GM12878 (cell line): ENCODE data around the gene DCAF17. TPM values are rescaled to one million over a fixed set of nuclear protein-coding genes. Genes with fewer than 3 reads are reported as not detected.

Experiments used
- ATF7 ChIP-seq: fragments of 450-650 bp; IDR thresholded peaks from 2 replicates; pipeline ENCODE4 v1.6.1; 2016; ENCODE audit warnings: low read depth, mild to moderate bottlenecking
- BCL3 ChIP-seq: IDR thresholded peaks from 2 replicates; pipeline ENCODE4 v1.6.1; 2011; ENCODE audit warnings: borderline replicate concordance, low read depth, mild to moderate bottlenecking, moderate library complexity, low read length; ENCODE audit not compliant: insufficient read depth, poor library complexity, severe bottlenecking
- BHLHE40 ChIP-seq, 2 experiments: fragments of 450-650 bp in 1 of 2; IDR thresholded peaks; 2 replicates each; pipeline ENCODE4 v1.6.1; 2011 to 2017; ENCODE audit warnings: low read depth in 2 of 2, borderline replicate concordance in 1 of 2, improper control_type of control experiment in 1 of 2, low read length in 1 of 2, mild to moderate bottlenecking in 1 of 2
- CHD1 ChIP-seq: IDR thresholded peaks from 2 replicates; pipeline ENCODE4 v1.6.1; 2012; ENCODE audit warnings: low read depth, low read length, improper control_type of control experiment
- E2F4 ChIP-seq: IDR thresholded peaks from 2 replicates; pipeline ENCODE4 v1.6.1; 2012; ENCODE audit warnings: low read depth, low read length, improper control_type of control experiment
- LARP7 ChIP-seq: fragments of 450-650 bp; IDR thresholded peaks from 2 replicates; pipeline ENCODE4 v1.6.1; 2017; ENCODE audit warnings: mild to moderate bottlenecking
- MXI1 ChIP-seq: fragments of 150-350 bp; IDR thresholded peaks from 2 replicates; pipeline ENCODE4 v1.6.1; 2011; ENCODE audit warnings: low read depth, mild to moderate bottlenecking, inconsistent platforms, low read length, improper control_type of control experiment
- NFXL1 ChIP-seq: fragments of 450-650 bp; IDR thresholded peaks from 2 replicates; pipeline ENCODE4 v1.6.1; 2017; ENCODE audit warnings: antibody characterized with exemption, mild to moderate bottlenecking, borderline replicate concordance
- NFYB ChIP-seq: IDR thresholded peaks from 2 replicates; pipeline ENCODE4 v1.6.1; 2011; ENCODE audit warnings: low read depth, mild to moderate bottlenecking, low read length, improper control_type of control experiment, moderate library complexity; ENCODE audit not compliant: insufficient read depth
- POLR2A ChIP-seq: IDR thresholded peaks from 2 replicates; pipeline ENCODE4 v1.6.1; 2011; ENCODE audit warnings: low read depth, mild to moderate bottlenecking, low read length
- POU2F2 ChIP-seq: IDR thresholded peaks from 3 replicates; pipeline ENCODE4 v1.6.1; 2011; ENCODE audit warnings: low read depth, mild to moderate bottlenecking, low read length, borderline replicate concordance
- SMAD5 ChIP-seq: IDR thresholded peaks from 2 replicates; pipeline ENCODE4 v1.6.1; 2016; ENCODE audit warnings: antibody characterized with exemption, low read depth
- SREBF2 ChIP-seq: IDR thresholded peaks from 2 replicates; pipeline ENCODE4 v1.6.1; 2012; ENCODE audit warnings: mild to moderate bottlenecking, low read length
- STAT1 ChIP-seq: fragments of 450-650 bp; conservative IDR thresholded peaks from 2 replicates; pipeline ENCODE4 v1.6.1; 2014; ENCODE audit warnings: antibody characterized with exemption, mild to moderate bottlenecking
- TARDBP ChIP-seq: IDR thresholded peaks from 2 replicates; pipeline ENCODE4 v1.6.1; 2016; ENCODE audit warnings: borderline replicate concordance
- TBL1XR1 ChIP-seq: IDR thresholded peaks from 2 replicates; pipeline ENCODE4 v1.6.1; 2012; ENCODE audit warnings: low read depth, low read length, improper control_type of control experiment
- ZZZ3 ChIP-seq: IDR thresholded peaks from 2 replicates; pipeline ENCODE4 v1.6.1; 2011; ENCODE audit warnings: low read depth; ENCODE audit not compliant: control insufficient read depth, insufficient read length
- polyA plus RNA-seq, 11 experiments: library from polyadenylated mRNA; depleted of rRNA in 4 of 11; unstranded in 6 of 11; stranded (reverse) in 5 of 11; fragments of >200 nt; fragmentation: Nextera tagmentation in 4 of 11; fragmentation: Illumina TruSeq in 1 of 11; extraction: Ambion mirVana in 4 of 11; extraction: Trizol in 1 of 11; gene quantifications; 1 replicate in 1 of 11; 2 replicates in 10 of 11; pipeline versions ENCODE4 v1.2.1 to v1.2.3, GENCODE V29; 2011 to 2016; ENCODE audit warnings: inconsistent platforms in 2 of 11, missing spikeins in 2 of 11, low read depth in 1 of 11
- total RNA-seq, 4 experiments: library from RNA; depleted of rRNA in 3 of 4; stranded (reverse); fragments of >200 nt in 3 of 4; fragmentation: Illumina TruSeq in 1 of 4; extraction: Trizol in 1 of 4; gene quantifications; 2 replicates each; pipeline versions ENCODE4 v1.2.1 to v1.2.3, GENCODE V29; 2013 to 2021
- TF ChIP-seq, protein P1 (sequence below): fragments of 450-650 bp; IDR thresholded peaks from 2 replicates; pipeline ENCODE4 v1.6.1; 2016; ENCODE audit warnings: mild to moderate bottlenecking, moderate library complexity, borderline replicate concordance
- TF ChIP-seq, protein P2 (sequence below): IDR thresholded peaks from 2 replicates; pipeline ENCODE4 v1.6.1; 2011; ENCODE audit warnings: low read depth, low read length, improper control_type of control experiment, borderline replicate concordance
- TF ChIP-seq, protein P3 (sequence below): fragments of 450-650 bp; IDR thresholded peaks from 2 replicates; pipeline ENCODE4 v1.6.1; 2016; ENCODE audit warnings: mild to moderate bottlenecking

Gene DCAF17
- total and polyA plus RNA-seq, 10 of the 15 experiments (the other 5 are each of a cell fraction or from before 2014, with no cell fraction given) = 5.2 to 32.9 (median 23.4) TPM

DNA sequence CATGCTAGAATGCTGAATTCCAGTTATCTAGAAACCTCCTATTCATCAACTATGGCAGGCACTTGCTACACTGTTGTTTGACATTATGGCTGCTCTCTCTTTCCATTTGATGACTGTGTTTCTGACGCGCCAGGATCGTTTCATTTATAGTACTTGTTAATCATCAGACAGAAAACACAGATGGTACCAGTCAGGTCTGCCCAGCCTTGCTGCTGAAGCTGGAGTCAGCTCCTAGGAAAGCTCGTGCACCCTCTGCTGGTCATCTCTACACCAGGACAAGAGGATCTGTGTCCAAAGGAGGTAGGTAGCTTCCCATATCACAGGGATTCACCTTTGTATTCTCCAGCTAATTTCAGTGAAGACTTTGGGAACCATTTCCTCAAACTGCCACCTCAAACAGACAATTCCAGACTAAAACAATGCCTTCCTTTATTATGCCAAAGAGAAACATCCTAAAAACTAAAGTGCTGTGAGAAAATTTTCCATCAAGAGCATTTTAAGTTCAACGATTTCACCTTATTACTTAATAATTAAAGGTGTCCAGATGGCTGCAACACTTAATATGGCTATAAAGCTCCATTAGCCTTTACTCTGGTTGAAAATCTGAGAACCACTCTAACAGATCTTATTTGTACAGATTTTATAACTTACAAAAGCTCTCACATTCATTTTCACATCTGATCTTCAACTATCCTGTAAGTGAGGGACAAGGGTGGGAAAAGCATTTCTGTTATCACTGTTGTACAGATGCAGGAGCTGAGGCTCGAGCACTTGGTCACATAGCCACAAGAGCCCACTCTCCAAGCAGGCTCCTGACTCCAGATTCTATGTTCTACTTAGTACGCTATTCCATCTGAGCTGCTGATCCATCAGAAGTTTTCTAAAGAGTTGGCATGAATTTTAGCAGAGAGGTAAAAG, 17.8 kb upstream of the DCAF17 start (continued):
- TF ChIP-seq, protein P1, sequence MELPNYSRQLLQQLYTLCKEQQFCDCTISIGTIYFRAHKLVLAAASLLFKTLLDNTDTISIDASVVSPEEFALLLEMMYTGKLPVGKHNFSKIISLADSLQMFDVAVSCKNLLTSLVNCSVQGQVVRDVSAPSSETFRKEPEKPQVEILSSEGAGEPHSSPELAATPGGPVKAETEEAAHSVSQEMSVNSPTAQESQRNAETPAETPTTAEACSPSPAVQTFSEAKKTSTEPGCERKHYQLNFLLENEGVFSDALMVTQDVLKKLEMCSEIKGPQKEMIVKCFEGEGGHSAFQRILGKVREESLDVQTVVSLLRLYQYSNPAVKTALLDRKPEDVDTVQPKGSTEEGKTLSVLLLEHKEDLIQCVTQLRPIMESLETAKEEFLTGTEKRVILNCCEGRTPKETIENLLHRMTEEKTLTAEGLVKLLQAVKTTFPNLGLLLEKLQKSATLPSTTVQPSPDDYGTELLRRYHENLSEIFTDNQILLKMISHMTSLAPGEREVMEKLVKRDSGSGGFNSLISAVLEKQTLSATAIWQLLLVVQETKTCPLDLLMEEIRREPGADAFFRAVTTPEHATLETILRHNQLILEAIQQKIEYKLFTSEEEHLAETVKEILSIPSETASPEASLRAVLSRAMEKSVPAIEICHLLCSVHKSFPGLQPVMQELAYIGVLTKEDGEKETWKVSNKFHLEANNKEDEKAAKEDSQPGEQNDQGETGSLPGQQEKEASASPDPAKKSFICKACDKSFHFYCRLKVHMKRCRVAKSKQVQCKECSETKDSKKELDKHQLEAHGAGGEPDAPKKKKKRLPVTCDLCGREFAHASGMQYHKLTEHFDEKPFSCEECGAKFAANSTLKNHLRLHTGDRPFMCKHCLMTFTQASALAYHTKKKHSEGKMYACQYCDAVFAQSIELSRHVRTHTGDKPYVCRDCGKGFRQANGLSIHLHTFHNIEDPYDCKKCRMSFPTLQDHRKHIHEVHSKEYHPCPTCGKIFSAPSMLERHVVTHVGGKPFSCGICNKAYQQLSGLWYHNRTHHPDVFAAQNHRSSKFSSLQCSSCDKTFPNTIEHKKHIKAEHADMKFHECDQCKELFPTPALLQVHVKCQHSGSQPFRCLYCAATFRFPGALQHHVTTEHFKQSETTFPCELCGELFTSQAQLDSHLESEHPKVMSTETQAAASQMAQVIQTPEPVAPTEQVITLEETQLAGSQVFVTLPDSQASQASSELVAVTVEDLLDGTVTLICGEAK = no peak
- TF ChIP-seq E2F4 (no peak), POLR2A (peak; percentile 64), TBL1XR1 (no peak), POU2F2 (peak; percentile 49; the same call in 1 of the 3 replicates), BHLHE40 (IDR thresholded peaks at IDR 0.05; ENCODE audit: borderline replicate concordance in 1 of 2, low read depth in 2 of 2, low read length in 1 of 2) (peak; percentile 39 to 40; a peak in 2 of 4 replicates), NFYB (peak; percentile 79), CHD1 (no peak), BCL3 (no peak), MXI1 (0 out of 2 replicates have a peak, but pooled peaks have one; percentile 34), SREBF2 (no peak), ATF7 (peak; percentile 71; the same call in 1 of the 2 replicates), STAT1 (no peak), ZZZ3 (no peak), TARDBP (no peak), LARP7 (no peak), SMAD5 (no peak), NFXL1 (no peak)
- TF ChIP-seq, protein P2, sequence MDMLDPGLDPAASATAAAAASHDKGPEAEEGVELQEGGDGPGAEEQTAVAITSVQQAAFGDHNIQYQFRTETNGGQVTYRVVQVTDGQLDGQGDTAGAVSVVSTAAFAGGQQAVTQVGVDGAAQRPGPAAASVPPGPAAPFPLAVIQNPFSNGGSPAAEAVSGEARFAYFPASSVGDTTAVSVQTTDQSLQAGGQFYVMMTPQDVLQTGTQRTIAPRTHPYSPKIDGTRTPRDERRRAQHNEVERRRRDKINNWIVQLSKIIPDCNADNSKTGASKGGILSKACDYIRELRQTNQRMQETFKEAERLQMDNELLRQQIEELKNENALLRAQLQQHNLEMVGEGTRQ = no peak
- TF ChIP-seq, protein P3, sequence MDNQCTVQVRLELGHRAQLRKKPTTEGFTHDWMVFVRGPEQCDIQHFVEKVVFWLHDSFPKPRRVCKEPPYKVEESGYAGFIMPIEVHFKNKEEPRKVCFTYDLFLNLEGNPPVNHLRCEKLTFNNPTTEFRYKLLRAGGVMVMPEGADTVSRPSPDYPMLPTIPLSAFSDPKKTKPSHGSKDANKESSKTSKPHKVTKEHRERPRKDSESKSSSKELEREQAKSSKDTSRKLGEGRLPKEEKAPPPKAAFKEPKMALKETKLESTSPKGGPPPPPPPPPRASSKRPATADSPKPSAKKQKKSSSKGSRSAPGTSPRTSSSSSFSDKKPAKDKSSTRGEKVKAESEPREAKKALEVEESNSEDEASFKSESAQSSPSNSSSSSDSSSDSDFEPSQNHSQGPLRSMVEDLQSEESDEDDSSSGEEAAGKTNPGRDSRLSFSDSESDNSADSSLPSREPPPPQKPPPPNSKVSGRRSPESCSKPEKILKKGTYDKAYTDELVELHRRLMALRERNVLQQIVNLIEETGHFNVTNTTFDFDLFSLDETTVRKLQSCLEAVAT = peak; percentile 80
